Epithelial cell of esophagus (primary cell): ENCODE measurements around the gene RAB30.

Experiments used
- DNase-seq: peaks from one replicate; pipeline ENCODE4 v3.0.0; 2010; ENCODE audit warnings: low read depth
- H3K4me3 ChIP-seq: 2 replicates; pipeline ENCODE4 v1.5.1; 2011; ENCODE audit warnings: mild to moderate bottlenecking, low read length, control low read depth
- CTCF ChIP-seq: IDR thresholded peaks from 2 replicates; pipeline ENCODE4 v1.5.1; 2011; ENCODE audit warnings: low read depth, mild to moderate bottlenecking, low read length, control low read depth, inconsistent platforms; ENCODE audit not compliant: insufficient read depth; ENCODE audit errors: missing control alignments

The RAB30 gene

GRCh38 chr11:83004746-83005556 is 66.7 kb downstream of the RAB30 start:
- H3K4me3 ChIP-seq: no peak overlapping the region
- DNase-seq: peak; percentile 43
- no peak for TF ChIP-seq CTCF

DNA sequence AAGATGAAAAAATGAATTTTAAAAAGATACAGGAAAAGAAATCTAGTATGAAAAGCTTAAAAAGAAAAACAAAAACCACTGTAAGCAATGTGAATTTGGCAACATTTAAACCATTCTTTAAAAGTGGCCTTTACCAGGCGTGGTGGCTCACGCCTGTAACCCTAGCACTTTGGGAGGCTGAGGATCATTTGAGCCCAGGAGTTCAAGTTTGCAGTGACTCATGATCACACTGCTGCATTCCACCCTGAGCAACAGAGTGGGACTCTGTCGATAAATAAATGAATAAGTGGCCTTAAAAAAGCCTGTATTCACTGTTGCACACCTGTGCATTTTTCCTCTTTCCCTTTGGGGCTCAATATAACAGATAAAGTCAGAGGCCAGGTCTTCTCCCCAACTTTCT is 69.2 kb downstream of the RAB30 start:
- no peak for TF ChIP-seq CTCF
- DNase-seq: no peak
- H3K4me3 ChIP-seq: no peak overlapping the region

GRCh38 chr11:83002053-83002452 is 69.6 kb downstream of the RAB30 start:
- no peak overlapping the region for H3K4me3 ChIP-seq
- no peak for TF ChIP-seq CTCF
- DNase-seq: no peak

- DNase-seq: no peak
- no peak for TF ChIP-seq CTCF
- no peak overlapping the region for H3K4me3 ChIP-seq
Observed at GRCh38 chr11:83000381-83000780, 71.3 kb downstream of the RAB30 start.

- TF ChIP-seq CTCF: no peak
- no peak overlapping the region for H3K4me3 ChIP-seq
- no peak for DNase-seq
Observed at GRCh38 chr11:82999232-82999631, 72.5 kb downstream of the RAB30 start.

DNA sequence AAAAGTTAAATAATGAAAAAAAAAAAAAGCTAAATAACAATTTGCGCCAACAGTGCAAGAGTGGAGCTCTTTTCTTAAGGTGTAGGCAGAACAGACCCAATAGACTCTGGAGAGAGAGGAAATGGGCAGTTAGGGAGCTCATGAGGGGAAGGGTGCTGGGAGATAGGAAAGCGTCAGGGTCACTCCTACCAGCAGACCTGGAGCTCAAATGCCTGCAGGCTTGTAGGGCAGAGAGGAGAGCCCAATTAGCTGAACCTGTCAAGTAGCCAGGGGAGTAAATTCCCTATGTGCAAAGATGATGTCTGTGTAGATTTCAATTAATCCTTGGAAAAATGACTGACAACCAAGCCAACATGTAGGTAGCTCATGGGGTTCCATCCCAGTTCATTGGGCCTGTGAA is 73.0 kb downstream of the RAB30 start:
- H3K4me3 ChIP-seq: no peak overlapping the region
- TF ChIP-seq CTCF: no peak
- DNase-seq: no peak

DNA sequence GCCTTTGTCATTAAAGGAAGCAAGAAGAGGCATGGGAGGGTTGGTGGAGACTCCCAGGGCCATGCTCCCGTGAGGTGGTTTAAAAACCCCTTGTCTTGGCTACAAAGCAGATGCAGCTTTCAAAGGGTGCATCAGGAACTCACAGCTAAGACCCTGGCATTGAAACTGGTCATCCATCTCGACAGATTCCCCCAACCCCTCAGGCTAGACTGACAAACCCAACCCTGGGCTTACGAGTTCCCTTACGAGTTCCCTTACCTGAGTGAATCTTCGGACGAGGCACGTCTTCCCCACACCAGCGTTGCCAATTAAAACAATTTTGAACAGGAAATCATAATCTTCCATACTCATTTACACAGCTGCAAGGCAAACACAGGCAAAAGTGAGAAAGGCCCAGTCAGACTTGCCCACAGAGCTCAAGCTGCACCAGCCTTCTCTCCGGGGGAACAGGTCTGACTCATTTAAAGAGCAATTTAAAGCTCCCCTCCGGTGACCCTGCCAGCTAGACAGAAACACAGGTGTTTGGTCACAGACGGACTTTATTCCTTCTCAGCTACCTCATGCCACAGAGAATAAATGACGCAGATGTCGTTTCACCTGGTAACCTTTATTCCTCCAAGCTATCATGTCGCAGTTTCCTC is 74.6 kb downstream of the RAB30 start:
- TF ChIP-seq CTCF: no peak
- H3K4me3 ChIP-seq: no peak overlapping the region
- DNase-seq: peak; percentile 74
